Adipocyte (in vitro differentiated cells): ENCODE measurements around the gene HRCT1.
"Not testable (repeated sequence)": the region's sequence is repeated elsewhere in the genome, so short reads cannot be mapped to it uniquely, and the experiment has no call there.

Experiments used
- DNase-seq: peaks from one replicate; pipeline ENCODE4 v3.0.0-alpha.2; 2015; ENCODE audit warnings: low read depth
- H3K27me3 ChIP-seq: replicated peaks from 2 replicates; pipeline ENCODE4 v1.7.0; 2013; ENCODE audit warnings: mild to moderate bottlenecking, low read length, moderate library complexity; ENCODE audit not compliant: control insufficient read depth, insufficient read depth
- H3K36me3 ChIP-seq: 2 replicates; pipeline ENCODE4 v1.7.0; 2013; ENCODE audit warnings: low read length, mild to moderate bottlenecking, moderate library complexity; ENCODE audit not compliant: control insufficient read depth, insufficient read depth, severe bottlenecking
- H3K4me1 ChIP-seq: 2 replicates; pipeline ENCODE4 v1.7.0; 2013; ENCODE audit warnings: mild to moderate bottlenecking, low read length, moderate library complexity; ENCODE audit not compliant: control insufficient read depth, insufficient read depth
- H3K4me3 ChIP-seq: 2 replicates; pipeline ENCODE4 v1.7.0; 2013; ENCODE audit warnings: mild to moderate bottlenecking, low read length, moderate library complexity
- H3K9ac ChIP-seq: 2 replicates; pipeline ENCODE4 v1.7.0; 2013; ENCODE audit warnings: mild to moderate bottlenecking, low read length, moderate library complexity
- H3K9me3 ChIP-seq: 2 replicates; pipeline ENCODE4 v1.7.0; 2013; ENCODE audit warnings: mild to moderate bottlenecking, low read length, moderate library complexity; ENCODE audit not compliant: control insufficient read depth

HRCT1 gene

DNA sequence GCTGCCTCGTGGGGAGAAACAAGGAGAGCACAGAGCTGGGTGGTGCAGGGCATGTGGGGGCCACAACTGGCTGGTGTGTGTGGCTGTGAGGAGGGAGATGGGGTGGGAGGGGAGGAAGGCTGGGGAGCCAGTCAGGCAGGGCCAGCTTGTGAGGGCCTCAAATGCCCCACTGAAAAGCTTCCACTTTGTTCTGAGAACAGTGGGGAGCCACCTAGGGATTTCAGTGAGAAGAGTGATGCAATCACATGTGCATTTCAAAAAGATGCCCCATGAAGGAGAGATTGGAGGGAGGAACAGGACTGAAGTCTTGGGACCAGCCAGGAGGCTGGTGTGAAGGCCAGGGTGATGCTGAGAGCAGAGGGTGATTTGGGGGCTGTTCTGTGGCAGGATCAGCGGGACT is 37.1 kb upstream of the HRCT1 start:
- no peak overlapping the region for H3K9ac ChIP-seq
- H3K36me3 ChIP-seq: no peaks in the 10 kb centered on the region
- no peaks in the 10 kb centered on the region for H3K4me1 ChIP-seq
- peaks cover 7% of the 10 kb centered on the region for H3K27me3 ChIP-seq
- no peak overlapping the region for H3K4me3 ChIP-seq
- no peaks in the 10 kb centered on the region for H3K9me3 ChIP-seq
- no peak for DNase-seq

DNA sequence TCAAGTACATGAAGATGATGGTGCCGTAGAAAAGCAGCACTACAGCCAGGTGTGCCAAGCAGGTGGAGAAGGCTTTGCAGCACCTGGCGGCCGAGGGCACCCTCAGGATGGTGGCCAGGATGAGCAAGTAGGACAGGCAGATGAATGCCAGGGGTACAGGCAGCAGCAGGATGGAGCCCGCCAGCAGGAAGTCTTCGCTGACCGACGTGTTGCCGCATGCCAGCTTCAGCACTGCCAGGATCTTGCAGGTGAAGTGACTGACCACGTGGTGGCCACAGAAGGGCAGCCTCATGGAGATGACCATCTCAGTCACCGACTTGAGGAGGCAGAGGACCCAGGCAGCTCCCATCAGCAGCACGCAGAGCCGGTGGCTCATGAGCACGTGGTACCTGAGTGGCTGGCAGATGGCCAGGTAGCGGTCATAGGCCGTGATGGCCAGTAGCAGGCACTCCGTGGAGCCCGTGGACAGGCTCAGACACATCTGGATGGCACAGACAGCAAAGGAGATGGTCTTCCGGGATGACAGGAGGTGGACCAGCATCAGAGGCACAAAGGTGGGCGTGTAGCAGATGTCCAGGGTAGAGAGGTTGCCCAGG is 36.3 kb upstream of the HRCT1 start:
- Histone ChIP-seq H3K27me3 (no peaks in the 10 kb centered on the region), H3K4me3 (no peak overlapping the region), H3K9me3 (no peaks in the 10 kb centered on the region), H3K4me1 (no peaks in the 10 kb centered on the region), H3K36me3 (no peaks in the 10 kb centered on the region), H3K9ac (no peak overlapping the region)
- no peak for DNase-seq

DNA sequence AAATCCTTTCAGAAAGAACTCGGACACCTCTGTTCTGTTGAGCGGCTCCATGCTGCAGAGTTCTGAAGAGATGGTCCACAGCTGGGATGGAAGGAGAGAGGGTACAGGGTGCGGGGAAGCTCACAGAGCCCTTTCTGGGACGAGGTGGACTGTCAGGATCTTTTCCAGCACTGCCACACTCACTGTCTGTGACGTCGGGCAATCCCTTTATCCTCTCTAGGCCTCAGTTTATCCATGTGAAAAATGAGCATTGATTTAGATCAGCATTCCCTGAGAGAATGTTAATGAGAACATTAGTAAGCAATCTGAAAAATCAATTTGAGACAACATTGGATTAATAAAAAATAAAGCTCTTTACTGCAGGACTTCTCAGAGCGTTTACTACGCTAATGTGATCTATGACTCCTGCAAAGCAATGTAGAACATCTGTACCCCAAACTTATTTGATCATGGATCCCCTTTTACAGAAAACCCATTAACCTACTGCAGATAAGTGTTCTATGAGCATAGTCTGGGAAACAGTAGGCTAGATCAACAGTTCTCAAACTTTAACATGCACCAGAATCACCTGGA is 35.6 kb upstream of the HRCT1 start, which contains the start of gene OR13J1:
Gene OR13J1, minus strand, starts transcription at position 51 of the 573 bp plus-strand sequence. Its CDS starts 0 bp downstream, at position 51.
- no peaks in the 10 kb centered on the region for H3K27me3 ChIP-seq
- H3K9ac ChIP-seq: no peak within 1 kb of the TSS
- H3K4me3 ChIP-seq: no peak within 1 kb of the TSS
- H3K4me1 ChIP-seq: no peaks in the 10 kb centered on the region
- no peak for DNase-seq
- peaks cover 3% of the 10 kb centered on the region for H3K9me3 ChIP-seq
- H3K36me3 ChIP-seq: no peaks in the 10 kb centered on the region

GRCh38 chr9:35871545-35871944 is 34.5 kb upstream of the HRCT1 start:
- Histone ChIP-seq H3K9ac (no peak overlapping the region), H3K27me3 (no peaks in the 10 kb centered on the region), H3K36me3 (no peaks in the 10 kb centered on the region), H3K9me3 (peaks cover 9% of the 10 kb centered on the region), H3K4me1 (no peaks in the 10 kb centered on the region), H3K4me3 (no peak overlapping the region)
- no peak for DNase-seq

DNA sequence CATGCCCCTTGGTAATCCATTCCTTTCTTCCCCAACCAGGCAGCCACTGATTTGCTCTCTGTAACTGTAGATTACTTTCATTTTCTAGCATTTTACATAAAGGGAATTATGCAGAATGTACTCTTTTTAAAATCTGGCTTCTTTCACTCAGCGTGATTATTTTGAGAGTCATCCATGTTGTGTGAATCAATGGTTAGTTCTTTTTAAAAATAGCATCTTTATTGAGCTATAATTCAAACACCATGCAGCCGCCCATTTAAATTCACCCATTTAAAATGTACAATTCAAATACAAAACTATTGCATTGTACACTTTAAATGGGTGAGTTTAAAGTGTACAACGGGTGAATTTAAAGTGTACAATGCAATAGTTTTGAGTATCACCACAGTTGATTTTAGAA is 33.5 kb upstream of the HRCT1 start:
- Histone ChIP-seq H3K4me3 (no peak overlapping the region), H3K9ac (no peak overlapping the region), H3K4me1 (no peaks in the 10 kb centered on the region), H3K36me3 (no peaks in the 10 kb centered on the region), H3K27me3 (no peaks in the 10 kb centered on the region), H3K9me3 (peaks cover 19% of the 10 kb centered on the region)
- no peak for DNase-seq

DNA sequence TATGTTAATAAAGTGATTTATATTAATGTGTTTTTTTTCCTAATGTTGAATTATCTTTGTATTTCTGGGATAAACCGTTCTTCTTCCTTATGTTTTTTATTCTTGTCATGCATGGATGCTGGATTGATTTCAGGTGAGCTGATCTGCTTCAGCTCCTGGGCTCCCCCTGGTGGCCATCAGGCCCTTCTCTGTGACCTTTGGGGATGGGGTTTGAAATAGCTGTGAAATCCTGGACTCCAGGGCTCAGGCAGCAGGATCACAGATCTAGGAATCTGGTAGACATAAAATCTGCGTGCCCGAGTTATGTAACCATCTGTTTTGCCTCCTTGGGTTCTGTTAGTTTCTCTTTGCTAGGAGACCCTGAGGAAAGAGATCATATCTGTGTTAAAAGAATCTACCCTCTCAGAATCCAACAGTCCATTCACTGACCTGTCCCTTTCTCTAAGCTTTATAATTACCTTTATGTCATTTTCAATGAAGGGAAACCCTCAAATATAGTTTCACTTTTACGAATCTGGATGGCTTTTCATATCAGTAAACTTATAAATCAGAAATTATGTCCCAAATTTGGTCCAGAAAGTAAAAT is 23.6 kb upstream of the HRCT1 start:
- no peak overlapping the region for H3K4me3 ChIP-seq
- peak; percentile 93 for DNase-seq
- H3K9me3 ChIP-seq: peaks cover 4% of the 10 kb centered on the region
- no peaks in the 10 kb centered on the region for H3K27me3 ChIP-seq
- peak overlapping the region; percentile 50 for H3K9ac ChIP-seq
- H3K4me1 ChIP-seq: peaks cover 14% of the 10 kb centered on the region
- no peaks in the 10 kb centered on the region for H3K36me3 ChIP-seq

DNA sequence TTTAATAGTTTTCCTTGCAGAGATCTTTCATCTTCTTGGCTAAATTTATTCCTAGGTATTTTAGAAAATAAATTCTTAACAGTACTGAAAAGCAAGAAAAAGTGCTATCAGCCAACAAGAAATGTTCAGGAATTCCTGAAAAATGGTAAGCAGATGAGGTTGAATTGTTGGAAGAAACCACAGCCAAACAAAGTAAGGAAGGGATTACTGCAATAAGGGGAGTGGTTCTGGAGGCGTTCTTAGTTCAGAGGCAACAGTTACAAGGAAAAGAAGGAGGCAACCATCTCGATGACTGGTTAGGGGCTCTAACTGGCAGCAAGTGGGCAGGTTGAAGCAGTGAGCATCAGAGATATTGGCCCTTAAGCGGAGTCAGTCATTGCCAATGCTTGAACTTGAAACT is 23.0 kb upstream of the HRCT1 start:
- Histone ChIP-seq H3K4me1 (peaks cover 14% of the 10 kb centered on the region), H3K9me3 (no peaks in the 10 kb centered on the region), H3K4me3 (no peak overlapping the region), H3K36me3 (no peaks in the 10 kb centered on the region), H3K27me3 (no peaks in the 10 kb centered on the region), H3K9ac (peak overlapping the region; percentile 50)
- DNase-seq: peak; percentile 69

DNA sequence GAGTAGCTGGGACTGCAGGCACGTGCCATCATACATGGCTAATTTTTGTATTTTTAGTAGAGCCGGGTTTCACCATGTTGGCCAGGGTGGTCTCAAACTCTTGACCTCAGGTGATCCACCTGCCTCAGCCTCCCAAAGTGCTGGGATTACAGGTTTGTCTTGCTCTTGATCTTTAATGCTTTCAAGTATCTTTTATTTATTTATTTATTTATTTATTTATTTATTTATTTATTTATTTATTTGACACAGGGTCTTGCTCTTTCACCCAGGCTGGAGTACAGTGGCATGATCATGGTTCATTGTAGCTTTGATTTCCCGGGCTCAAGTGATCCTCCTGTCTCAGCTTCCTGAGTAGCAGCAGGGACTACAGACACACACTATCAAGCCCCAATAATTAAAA is 21.1 kb upstream of the HRCT1 start:
- not testable (repeated sequence) for H3K4me3 ChIP-seq, H3K9me3 ChIP-seq, DNase-seq, H3K9ac ChIP-seq, H3K36me3 ChIP-seq, H3K27me3 ChIP-seq
- peaks cover 14% of the 10 kb centered on the region for H3K4me1 ChIP-seq

- peaks cover 3% of the 10 kb centered on the region for H3K4me1 ChIP-seq
- no peak overlapping the region for H3K9ac ChIP-seq
- H3K27me3 ChIP-seq: no peaks in the 10 kb centered on the region
- no peaks in the 10 kb centered on the region for H3K36me3 ChIP-seq
- H3K9me3 ChIP-seq: no peaks in the 10 kb centered on the region
- DNase-seq: peak; percentile 34
- H3K4me3 ChIP-seq: no peak overlapping the region
Measured at GRCh38 chr9:35891646-35892045, 14.4 kb upstream of the HRCT1 start.

GRCh38 chr9:35892051-35892450 is 14.0 kb upstream of the HRCT1 start:
- Histone ChIP-seq H3K9ac (no peak overlapping the region), H3K4me3 (no peak overlapping the region), H3K36me3 (no peaks in the 10 kb centered on the region), H3K4me1 (peaks cover 3% of the 10 kb centered on the region), H3K9me3 (no peaks in the 10 kb centered on the region), H3K27me3 (no peaks in the 10 kb centered on the region)
- no peak for DNase-seq

GRCh38 chr9:35896570-35896969 is 9.4 kb upstream of the HRCT1 start:
- Histone ChIP-seq H3K4me3 (no peak overlapping the region), H3K4me1 (peaks cover 1% of the 10 kb centered on the region)
- DNase-seq: no peak

More at GRCh38 chr9:35896570-35896969, 9.4 kb upstream of the HRCT1 start:
- Histone ChIP-seq H3K9ac (no peak overlapping the region), H3K36me3 (no peaks in the 10 kb centered on the region), H3K9me3 (no peaks in the 10 kb centered on the region), H3K27me3 (no peaks in the 10 kb centered on the region)
